DMS 273 (cell line): Measurements from ENCODE around the gene MCC.

Source experiments
- DNase-seq: peaks from one replicate; lab custom pipeline; 2025; ENCODE audit not compliant: unreplicated experiment; lab: John Stamatoyannopoulos, UW

The MCC gene

DNA sequence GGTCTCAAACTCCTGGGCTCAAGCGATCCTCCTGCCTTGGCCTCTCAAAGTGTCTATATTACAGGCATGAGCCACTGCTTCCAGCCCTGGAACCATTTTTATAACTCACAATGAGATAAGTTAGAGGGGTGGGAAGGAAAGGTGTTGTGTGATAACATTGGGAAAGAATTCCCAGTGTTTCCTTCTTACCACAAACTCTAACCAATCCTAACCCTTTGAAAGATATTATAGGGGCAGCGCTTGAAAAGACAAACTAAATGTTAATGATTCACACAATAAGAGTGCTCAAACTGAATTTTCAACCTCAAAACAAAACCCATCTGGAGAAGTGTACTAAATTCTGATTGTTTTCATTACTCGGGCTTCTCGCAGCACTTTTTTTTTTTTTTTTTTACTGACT is 163.2 kb downstream of the MCC start:
- no peak for DNase-seq

- DNase-seq = peak; percentile 24
Observed at GRCh38 chr5:113321276-113321675, 167.0 kb downstream of the MCC start.

GRCh38 chr5:113320273-113320780 is 167.9 kb downstream of the MCC start:
- DNase-seq = no peak

DNA sequence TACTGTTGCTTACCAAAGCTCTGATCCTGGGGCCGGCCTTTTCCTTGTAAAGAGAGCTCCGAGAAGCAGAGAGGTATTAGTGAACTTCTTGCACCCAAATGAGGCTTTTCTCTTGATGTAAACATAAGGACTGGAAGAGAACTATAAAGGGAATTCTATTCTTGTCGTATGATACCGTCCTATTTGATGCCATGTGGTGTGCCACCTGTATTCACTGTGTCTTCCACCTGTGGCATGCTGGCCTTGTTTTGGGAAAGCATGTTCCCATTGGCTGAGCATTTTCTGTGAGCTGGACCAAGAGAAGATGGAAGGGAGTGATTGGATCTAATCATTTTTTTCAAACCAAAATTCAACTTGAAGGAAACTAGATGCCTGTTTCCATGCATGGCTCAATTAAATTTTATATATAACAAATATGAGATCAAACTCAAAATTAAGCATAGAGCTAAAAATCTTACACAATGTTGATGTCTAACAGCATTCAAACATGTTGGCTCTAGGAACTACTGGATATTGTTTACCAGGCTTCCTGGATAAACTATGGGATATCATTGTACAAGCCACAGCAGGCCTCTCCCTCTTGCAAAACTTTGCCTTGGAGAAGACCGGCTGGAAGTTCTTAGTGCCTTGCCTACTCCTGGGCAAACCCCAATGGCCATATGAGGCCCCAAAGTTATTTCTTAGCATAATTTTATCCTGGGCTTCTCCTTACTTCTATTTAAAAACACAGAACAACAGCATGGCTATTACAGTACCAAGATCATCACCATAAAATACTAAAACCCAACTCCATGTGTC is 168.8 kb downstream of the MCC start:
- DNase-seq = peak; percentile 7

- peak; percentile 16 for DNase-seq
Observed at GRCh38 chr5:113317636-113318035, 170.6 kb downstream of the MCC start.

DNA sequence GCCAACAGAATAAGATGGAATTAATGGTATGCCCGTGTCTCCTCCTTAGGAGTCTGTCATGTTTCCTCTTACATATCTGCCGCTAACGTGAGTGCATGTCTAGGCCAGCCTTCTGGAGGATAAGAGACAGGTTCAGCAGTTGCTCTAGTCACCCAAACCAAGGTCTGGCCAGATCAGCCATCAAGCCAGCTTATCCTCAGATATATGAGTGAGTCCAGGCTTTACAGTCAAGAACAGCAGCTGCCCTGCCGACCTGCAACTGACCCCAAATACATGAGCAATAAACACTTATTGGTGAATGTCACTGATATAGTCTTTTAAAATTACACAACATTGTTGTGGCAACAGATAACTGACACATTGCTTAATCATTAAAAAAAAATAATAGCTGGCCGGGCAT is 177.0 kb downstream of the MCC start:
- DNase-seq = no peak

GRCh38 chr5:113302120-113302519 is 186.1 kb downstream of the MCC start:
- no peak for DNase-seq

- no peak for DNase-seq
Observed at GRCh38 chr5:113299591-113299990, 188.7 kb downstream of the MCC start.

DNA sequence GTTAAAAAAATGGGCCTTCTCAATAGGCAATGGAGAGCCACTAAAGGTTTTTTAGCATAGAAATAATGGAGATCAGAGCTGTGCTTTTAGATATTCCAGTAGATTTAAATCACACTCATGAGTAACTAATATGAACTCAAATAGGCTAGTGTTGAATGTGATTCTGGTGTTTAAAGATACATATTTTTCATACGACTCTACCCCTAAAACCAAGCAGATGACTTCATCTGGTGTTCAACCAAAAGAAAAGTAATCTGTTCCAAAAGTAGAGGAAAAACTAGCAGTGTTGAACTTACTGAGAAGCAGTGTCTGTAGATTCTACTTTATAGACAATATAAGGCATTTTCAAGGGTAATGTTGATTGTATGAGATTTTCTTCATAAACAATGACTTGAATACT is 191.6 kb downstream of the MCC start:
- no peak for DNase-seq

DNA sequence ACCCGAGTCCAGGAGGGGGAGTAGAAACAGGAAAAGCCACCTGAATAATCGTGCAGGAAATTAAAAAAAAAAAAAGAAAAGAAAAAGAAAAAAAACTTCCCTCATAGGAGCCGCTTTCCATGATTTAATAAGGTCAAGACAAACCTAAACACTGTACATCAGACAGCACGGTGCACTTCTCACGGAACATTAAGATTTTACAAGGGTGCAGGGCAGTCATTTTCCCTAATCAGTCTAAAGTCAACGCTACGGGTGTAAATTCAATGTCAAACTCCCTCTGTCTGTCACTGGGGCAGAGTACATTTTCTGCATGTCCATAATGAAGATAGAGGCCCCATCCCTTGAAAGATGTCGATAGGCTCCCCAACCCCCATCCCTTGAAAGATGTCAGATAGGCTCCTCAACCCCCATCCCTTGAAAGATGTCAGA is 193.1 kb downstream of the MCC start:
- peak; percentile 60 for DNase-seq

- peak; percentile 97 for DNase-seq
Observed at GRCh38 chr5:113294311-113295110, 193.7 kb downstream of the MCC start.

- peak; percentile 65 for DNase-seq
Observed at GRCh38 chr5:113293975-113294310, 194.3 kb downstream of the MCC start.

GRCh38 chr5:113293068-113293974 is 194.9 kb downstream of the MCC start:
- peak; percentile 65 for DNase-seq

DNA sequence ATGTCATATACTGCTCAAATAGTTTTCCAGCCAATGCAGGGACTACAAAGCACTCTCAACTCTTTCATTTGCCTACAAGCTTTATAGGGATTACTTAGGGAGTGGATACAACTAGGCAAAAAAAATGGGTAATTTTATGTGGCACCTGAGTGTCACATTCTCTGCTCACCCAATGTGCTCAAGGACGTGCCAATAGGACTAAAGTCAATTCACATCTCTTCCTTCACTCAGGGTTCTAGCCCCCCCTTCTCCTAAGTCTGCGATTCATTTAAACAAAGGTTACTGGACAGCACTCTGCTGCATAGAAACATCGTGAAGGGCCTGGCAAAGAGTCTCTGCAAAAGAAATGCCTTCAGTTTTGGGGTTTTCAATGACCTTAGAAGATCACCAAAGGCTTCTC is 195.8 kb downstream of the MCC start:
- DNase-seq = no peak

- no peak for DNase-seq
Observed at GRCh38 chr5:113283558-113283957, 204.7 kb downstream of the MCC start.

DNA sequence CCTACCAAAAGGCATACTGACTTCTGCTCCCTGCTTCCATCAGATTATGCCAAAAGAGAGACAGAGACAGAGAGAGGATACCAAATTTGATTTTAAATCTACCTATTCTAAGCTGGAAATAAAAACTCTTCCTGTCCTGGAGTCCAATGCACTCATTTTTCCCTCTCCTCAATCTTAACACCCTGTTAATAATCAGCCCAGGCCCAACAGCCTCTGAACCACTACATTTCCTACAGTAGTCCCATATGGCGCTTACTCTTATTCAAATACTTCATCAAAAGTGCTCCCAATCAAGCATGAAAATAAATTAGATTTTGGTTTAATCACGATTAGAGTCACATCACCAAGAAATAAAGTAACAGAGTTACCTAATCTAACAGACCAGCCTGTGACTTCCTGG is 205.8 kb downstream of the MCC start:
- DNase-seq = no peak

DNA sequence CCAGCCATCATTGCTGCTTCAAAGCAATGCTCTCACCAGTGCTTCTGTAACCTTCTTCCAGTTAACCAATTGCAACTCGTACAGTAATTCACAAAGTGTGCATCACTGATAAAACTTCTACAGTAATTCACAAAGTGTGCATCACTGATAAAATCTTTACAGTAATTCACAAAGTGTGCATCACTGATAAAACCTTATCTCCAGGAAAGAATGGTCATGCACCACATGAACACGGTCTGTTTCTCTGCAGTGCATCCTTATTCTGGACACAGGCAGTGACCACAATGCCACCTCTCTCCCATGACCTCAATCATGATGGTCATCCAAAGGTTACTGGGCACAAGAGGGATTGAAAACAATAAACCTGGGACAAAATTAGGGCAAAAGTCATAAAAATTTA is 207.1 kb downstream of the MCC start:
- no peak for DNase-seq

- no peak for DNase-seq
Observed at GRCh38 chr5:113280541-113280940, 207.7 kb downstream of the MCC start.

GRCh38 chr5:113278976-113279375 is 209.3 kb downstream of the MCC start:
- no peak for DNase-seq

GRCh38 chr5:113276493-113276892 is 211.8 kb downstream of the MCC start:
- peak; percentile 41 for DNase-seq

DNA sequence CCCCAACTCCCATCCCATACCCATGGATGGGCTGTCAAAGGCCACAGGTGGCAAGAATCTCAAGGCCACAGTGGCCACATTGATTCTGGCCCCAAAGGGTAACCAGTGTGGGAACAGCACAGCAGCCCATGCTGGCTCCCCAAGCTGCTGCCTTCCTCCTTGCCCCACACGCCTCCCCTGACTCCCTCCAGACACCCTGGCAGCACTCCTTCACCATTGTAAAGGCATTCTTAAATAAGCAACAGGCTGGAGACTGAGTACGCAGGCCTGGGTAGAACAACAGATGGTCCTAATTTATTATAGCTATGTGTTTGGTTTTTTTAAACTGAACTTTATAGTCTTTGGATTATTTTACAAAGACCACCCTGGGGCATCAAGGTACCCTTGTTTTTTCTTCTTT is 212.3 kb downstream of the MCC start:
- peak; percentile 92 for DNase-seq
